CD1c-positive myeloid dendritic cell (primary cell): ENCODE data around the gene SPACA4.

Experiments
- DNase-seq: peaks from one replicate; pipeline ENCODE4 v3.0.0-alpha.2; 2016; ENCODE audit errors: extremely low spot score

The SPACA4 gene

GRCh38 chr19:48596679-48597465 lies 9.7 kb upstream of the SPACA4 start:
- DNase-seq, result peak; percentile 58

DNA sequence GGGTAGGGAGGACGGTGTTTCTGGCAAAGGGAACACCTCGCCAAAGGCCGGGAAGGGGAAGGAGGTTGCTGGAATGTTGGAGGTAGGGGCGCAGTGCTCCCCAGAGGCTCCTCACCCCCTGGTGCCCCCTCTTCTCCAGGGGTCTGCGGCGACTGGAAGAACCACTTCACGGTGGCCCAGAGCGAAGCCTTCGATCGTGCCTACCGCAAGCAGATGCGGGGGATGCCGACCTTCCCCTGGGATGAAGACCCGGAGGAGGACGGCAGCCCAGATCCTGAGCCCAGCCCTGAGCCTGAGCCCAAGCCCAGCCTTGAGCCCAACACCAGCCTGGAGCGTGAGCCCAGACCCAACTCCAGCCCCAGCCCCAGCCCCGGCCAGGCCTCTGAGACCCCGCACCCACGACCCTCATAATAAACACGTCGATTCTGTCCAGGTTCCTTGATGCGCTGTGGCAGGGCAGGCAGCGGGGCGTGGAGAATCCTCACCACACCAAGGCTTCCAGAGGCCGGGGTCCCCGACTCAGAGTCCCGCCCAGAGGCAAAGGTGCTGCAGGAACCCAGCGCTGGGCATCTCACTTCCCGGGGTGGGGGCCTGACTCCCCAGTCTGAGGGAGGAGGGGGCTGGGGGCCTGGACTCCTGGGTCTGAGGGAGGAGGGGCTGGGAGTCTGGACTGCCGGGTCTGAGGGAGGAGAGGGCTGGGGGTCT lies 7.4 kb upstream of the SPACA4 start:
- no peak for DNase-seq

DNA sequence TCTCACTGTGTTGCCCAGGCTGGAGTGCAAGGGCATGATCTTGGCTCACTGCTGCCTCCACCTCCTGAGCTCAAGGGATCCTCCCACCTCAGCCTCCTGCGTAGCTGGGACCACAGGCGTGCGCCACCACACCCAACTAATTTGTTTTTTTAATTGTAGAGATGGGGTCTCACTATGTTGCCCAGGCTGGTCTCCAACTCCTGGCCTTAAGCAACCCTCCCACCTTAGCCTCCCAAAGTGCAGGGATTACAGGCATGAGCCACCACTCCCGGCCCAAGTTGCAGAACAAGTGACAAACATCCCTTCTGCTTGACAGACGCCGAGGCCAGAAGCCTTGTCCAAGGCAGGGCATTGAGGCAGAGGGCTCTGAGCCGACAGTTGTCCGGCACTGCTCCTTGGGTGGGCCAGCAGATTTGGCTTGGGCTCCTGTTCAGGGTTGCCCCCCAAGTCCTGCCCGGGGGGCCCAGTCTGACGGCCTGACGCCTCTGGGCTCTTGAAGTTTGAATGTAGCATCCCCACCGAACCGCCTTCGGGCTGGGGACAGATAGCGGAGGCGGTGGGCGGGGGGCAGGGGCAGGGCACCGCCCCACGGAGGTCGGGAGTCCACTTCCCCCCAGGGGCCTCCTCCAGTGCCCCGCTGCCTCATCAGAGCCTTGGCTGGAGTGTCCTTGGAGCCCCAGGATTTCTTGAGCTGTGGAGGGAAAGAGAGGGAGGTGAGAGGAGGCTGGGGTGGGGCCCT lies 5.7 kb upstream of the SPACA4 start:
- DNase-seq, result no peak

GRCh38 chr19:48603001-48603400 lies 3.5 kb upstream of the SPACA4 start:
- no peak for DNase-seq

GRCh38 chr19:48603449-48603848 lies 3.1 kb upstream of the SPACA4 start:
- DNase-seq, result no peak

DNA sequence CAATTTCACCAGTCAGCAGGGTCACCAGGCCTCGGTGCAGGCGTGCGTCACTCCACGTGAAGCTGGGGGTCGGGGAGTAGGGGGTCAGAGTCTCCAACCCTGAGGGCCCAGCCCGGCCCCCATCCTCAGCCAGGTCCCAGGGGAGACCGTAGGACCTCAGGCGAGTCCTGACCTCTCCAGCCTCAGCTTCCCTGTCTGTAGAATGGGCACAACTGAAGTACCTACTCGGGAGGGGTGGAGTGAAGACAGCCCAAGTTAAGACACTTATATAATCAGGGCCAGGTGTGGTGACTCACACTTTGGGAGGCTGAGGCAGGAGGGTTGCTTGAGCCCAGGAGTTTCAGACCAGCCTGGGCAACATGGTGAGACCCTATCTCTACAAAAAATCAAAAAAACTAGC lies 2.7 kb upstream of the SPACA4 start:
- no peak for DNase-seq

DNA sequence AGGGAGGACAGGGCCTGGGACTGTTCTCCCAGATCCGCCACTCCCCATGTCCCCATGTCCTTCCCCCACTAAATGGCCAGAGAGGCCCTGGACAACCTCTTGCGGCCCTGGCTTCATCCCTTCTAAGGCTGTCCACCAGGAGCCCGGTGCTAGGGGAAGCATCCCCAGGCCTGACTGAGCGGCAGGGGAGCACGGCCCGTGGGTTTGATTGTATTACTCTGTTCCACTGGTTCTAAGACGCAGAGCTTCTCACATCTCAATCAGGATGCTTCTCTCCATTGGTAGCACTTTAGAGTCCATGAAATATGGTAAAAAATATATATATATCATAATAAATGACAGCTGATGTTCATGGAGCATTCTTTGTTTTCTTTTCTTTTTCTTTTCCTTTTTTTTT lies 815 bp downstream of the SPACA4 start:
- no peak for DNase-seq

- peak; percentile 82 for DNase-seq
Observed at GRCh38 chr19:48608798-48609263, 2.3 kb downstream of the SPACA4 start.

DNA sequence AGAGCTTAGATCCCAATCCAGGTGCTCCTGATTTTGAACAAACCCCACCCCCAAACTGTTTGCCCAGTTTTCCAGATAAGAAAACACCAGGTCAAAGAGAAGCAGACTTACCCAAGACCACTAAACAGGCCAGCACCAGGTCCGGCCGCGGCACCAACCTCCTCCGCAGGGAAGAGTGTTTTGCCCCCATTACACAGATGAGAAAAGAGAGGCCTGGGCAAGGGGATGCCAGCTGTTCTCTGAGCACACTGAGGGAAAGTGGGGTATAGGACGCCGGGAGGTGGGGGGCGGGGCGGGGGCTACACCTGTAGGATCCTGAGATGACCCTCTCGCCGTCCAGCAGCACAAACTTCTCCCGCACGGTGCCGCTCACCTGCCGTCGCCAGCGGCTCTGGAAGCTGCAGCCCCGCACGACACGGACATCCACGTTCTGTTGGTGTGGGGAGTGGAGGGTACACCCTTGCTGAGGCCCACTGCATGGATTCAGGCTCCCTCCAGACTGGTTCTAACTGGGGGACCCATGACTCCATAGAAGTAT lies 3.1 kb downstream of the SPACA4 start:
- no peak for DNase-seq

- DNase-seq, result peak; percentile 19
Observed at GRCh38 chr19:48611872-48612271, 5.3 kb downstream of the SPACA4 start.

- DNase-seq, result no peak
Observed at GRCh38 chr19:48613024-48613851, 6.7 kb downstream of the SPACA4 start.

DNA sequence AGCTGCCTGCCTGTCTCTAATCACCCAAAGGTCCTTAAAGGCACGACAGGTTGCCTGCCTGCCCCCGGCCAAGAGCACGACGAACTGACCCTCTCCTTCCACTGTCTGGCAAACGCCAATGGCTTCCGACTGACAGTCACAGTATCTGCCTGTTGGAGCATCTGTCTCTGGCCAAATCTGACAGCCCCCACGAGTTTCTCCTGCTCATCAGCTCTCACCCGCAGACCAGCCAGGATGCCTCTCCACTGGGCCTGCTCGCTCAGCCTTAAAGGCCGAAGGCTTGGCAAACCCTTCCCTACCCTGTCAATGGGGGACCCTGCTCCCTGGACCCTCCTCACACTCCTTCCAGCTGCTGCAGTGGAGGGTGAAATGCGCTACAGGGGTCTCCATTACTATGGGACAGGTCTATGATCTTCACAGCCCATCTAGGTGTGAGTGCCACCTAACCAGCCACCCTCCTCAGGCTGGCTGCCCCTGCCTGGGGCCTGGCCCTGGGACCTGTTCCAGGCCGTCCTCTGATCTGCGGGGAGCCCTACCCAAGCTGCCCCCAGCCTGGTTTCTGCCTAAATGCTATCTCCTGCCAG lies 7.4 kb downstream of the SPACA4 start:
- no peak for DNase-seq

DNA sequence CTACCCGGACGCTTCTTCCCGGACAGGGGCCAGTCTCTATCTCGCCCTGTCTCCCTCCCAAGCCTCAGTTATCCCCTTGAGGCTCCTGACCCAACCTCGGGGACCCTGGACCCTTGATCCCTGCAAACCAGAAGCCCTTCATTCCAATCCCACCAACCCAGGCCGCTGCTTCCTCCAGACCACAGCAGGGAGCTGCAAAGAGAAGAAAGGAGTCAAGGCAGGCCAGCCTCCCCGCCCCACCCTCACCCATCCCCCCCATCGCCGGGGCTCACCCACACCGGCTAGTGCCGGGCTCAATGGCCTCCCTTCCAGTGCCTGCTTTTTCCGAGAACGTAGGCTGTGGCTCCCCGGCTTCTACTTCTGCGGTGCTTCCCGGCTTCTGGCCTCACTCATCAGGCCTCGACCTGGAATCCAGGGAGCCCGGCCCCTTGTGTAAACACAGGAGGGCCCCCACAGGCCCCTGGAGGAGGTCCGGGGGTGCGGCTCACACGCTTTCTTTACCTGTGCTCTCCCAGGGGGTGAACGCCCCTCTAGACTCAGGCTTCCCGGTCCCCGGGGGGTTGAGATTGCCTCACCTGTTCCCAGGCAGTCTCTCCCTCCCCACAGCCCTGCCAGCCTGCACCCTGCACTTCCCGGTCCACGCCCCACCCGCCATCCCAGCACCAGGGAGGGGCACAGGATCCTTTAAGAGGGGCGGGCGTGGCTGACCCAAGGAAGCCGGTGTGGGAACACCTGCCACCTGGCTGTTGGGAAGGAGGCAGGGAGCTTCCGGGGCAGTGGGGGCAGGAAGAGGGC lies 8.1 kb downstream of the SPACA4 start, which contains the start of gene FAM83E:
Gene FAM83E, minus strand, starts transcription at position 641 of the 795 bp plus-strand sequence. CDS start 1,704 bp downstream, outside the sequence.
- no peak for DNase-seq

GRCh38 chr19:48615231-48616040 lies 8.9 kb downstream of the SPACA4 start:
- DNase-seq, result no peak

- no peak for DNase-seq
Observed at GRCh38 chr19:48616041-48616436, 9.5 kb downstream of the SPACA4 start.

DNA sequence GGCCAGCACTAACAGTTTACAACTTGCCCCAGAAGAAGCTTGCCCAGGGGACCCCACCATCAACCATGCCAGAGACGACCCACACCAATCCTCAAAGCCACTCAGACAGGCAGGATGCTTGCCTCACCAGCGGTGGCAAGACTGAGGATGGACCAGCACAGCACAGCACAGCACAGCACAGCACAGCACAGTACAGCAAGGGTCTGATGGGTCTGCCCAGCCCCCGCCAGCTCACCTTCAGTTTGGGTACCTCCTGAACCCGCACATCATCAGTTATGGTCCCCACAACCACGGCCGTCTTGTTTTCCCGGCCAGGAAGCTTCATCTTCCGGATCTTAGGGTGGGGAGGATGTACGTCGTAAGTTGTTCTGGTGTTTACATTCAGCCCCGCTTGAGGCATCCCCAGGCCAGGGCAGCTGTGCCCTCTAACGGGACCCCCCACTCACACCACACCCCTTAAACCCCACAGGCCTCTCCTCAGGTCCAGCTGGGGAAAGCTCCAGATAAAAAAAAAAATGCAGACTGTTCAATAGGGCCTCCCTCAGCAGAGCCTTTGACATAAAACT lies 10.0 kb downstream of the SPACA4 start:
- no peak for DNase-seq

- DNase-seq, result no peak
Observed at GRCh38 chr19:48617146-48617937, 10.8 kb downstream of the SPACA4 start.
